Measurements from ENCODE around the gene LIMK1. TPM values are rescaled to one million over a fixed set of nuclear protein-coding genes. Genes with fewer than 3 reads are reported as not detected.

The LIMK1 gene
- total RNA-seq, 1 experiment from 2014 or later: 63.8 TPM

GRCh38 chr7:74068378-74069085 lies 15.1 kb upstream of the LIMK1 start:
- TF ChIP-seq CTCF (conservative IDR thresholded peaks at IDR 0.05): no peak
- Histone ChIP-seq H3K9ac (ENCODE audit: extremely low read depth, insufficient read length, low read length) (no peak overlapping the region), H3K9me3 (ENCODE audit: control insufficient read depth, low read depth, low read length) (no peaks in the 10 kb centered on the region), H4K20me1 (ENCODE audit: control insufficient read depth, insufficient read depth, insufficient read length) (no peaks in the 10 kb centered on the region), H2BK5ac (ENCODE audit: insufficient read length, low read length) (no peak overlapping the region), H4K8ac (replicated peaks; ENCODE audit: insufficient read length, low read depth, low read length) (no peak overlapping the region), H3K18ac (ENCODE audit: insufficient read length, low read depth, low read length) (no peak overlapping the region), H3K56ac (ENCODE audit: insufficient read length, low read depth, low read length) (no peak overlapping the region), H2AFZ (ENCODE audit: low read length) (no peak overlapping the region), H2BK120ac (ENCODE audit: low read depth, low read length, poor library complexity, severe bottlenecking) (no peak overlapping the region), H3K4me2 (ENCODE audit: insufficient read depth, insufficient read length, low read length) (no peak overlapping the region), H2BK15ac (ENCODE audit: low read depth, low read length) (no peak overlapping the region), H3K79me1 (ENCODE audit: insufficient read depth, low read depth, low read length, poor library complexity, severe bottlenecking) (no peaks in the 10 kb centered on the region), H3K79me2 (ENCODE audit: insufficient read depth, low read length) (no peaks in the 10 kb centered on the region), H3K4me1 (ENCODE audit: insufficient read depth, low read length) (no peaks in the 10 kb centered on the region), H4K91ac (ENCODE audit: insufficient read length, low read depth, low read length) (no peak overlapping the region), H3K27ac (ENCODE audit: insufficient read length, low read depth, low read length) (no peak overlapping the region), H2AK5ac (ENCODE audit: insufficient read length, low read length) (no peak overlapping the region), H3K27me3 (ENCODE audit: insufficient read depth, low read length) (no peaks in the 10 kb centered on the region), H2BK12ac (ENCODE audit: insufficient read length, low read depth, low read length) (no peak overlapping the region), H3K23me2 (ENCODE audit: insufficient read length, low read depth, low read length, poor library complexity, severe bottlenecking) (no peaks in the 10 kb centered on the region), H3K4ac (ENCODE audit: low read depth, low read length) (no peak overlapping the region), H3K23ac (ENCODE audit: insufficient read length, low read depth, low read length) (no peak overlapping the region), H4K5ac (ENCODE audit: insufficient read length, low read depth, low read length) (no peak overlapping the region), H2BK20ac (ENCODE audit: low read depth, low read length, poor library complexity, severe bottlenecking) (no peak overlapping the region), H3K14ac (ENCODE audit: insufficient read depth, low read length) (no peak overlapping the region), H3T11ph (ENCODE audit: low read length) (no peak overlapping the region)
- WGBS (ENCODE audit: extremely low coverage, insufficient read length, low lambda C conversion rate): no CpG with 5 or more reads among the region's 20 CpGs
- no peak overlapping the region for H3K27ac Mint-ChIP-seq
- H3K4me3 Mint-ChIP-seq: no peak overlapping the region
- DNase-seq: no peak
- peaks cover 1% of the 10 kb centered on the region; the same call in 1 of the 2 replicates for H3K27me3 Mint-ChIP-seq (ENCODE audit: low read depth)
- no peaks in the 10 kb centered on the region for H3K36me3 Mint-ChIP-seq (ENCODE audit: insufficient read depth in 1 of 3, low read depth in 3 of 3)
- no peaks in the 10 kb centered on the region for H3K9me3 Mint-ChIP-seq
- peaks cover 7 to 19% of the 10 kb centered on the region in 2 experiments; a peak in 3 of 4 replicates for H3K4me1 Mint-ChIP-seq
